Measurements from ENCODE around the gene TSEN2.

GRCh38 chr3:12468276-12468675 lies 16.0 kb upstream of the TSEN2 start:
- TF ChIP-seq ATF3 (IDR thresholded peaks at IDR 0.05) = no peak
- no peak for TF ChIP-seq YY1 (IDR thresholded peaks at IDR 0.05; ENCODE audit: extremely low read depth, insufficient replicate concordance, low read depth, low read length)
- TF ChIP-seq CEBPB (IDR thresholded peaks at IDR 0.05; ENCODE audit: low read depth) = no peak
- TF ChIP-seq ELF1 (IDR thresholded peaks at IDR 0.05; ENCODE audit: borderline replicate concordance, low read depth) = no peak
- no peak for TF ChIP-seq CTCF (IDR thresholded peaks at IDR 0.05 in 2 of 3, conservative IDR thresholded peaks at IDR 0.05 in 1 of 3; ENCODE audit: borderline replicate concordance in 1 of 3, insufficient read depth in 1 of 3, low read depth in 2 of 3, low read length in 2 of 3)
- no peak for TF ChIP-seq RAD21 (IDR thresholded peaks at IDR 0.05; ENCODE audit: low read depth)
- TF ChIP-seq POLR2A (IDR thresholded peaks at IDR 0.05; ENCODE audit: borderline replicate concordance, extremely low read depth, insufficient read depth, insufficient read length) = no peak
- no peak for TF ChIP-seq EZH2 (IDR thresholded peaks at IDR 0.05)
- TF ChIP-seq FOSL1 (IDR thresholded peaks at IDR 0.05; ENCODE audit: low read depth) = no peak
- no peak for TF ChIP-seq ZBTB33 (IDR thresholded peaks at IDR 0.05; ENCODE audit: extremely low read depth, insufficient replicate concordance, low read length)
- no peak for TF ChIP-seq POLR2AphosphoS5 (IDR thresholded peaks at IDR 0.05; ENCODE audit: low read depth, low read length)

Data from HCT116 (cell line).